Activated T-helper 17 cell treated with anti-CD3 and anti-CD28 coated beads, Interleukin-2, amount 50 U/mL, for 72 hours (primary cell): ENCODE measurements around the gene CRTC3. TPM values are rescaled to one million over a fixed set of nuclear protein-coding genes. Genes with fewer than 3 reads are reported as not detected.

Experiments
- ATAC-seq: fragments of 150-1000 bp; cut with Tn5 transposase; replicated peaks from 2 replicates; pipeline ENCODE4 v1.10.0; 2021; ENCODE audit warnings: mild to moderate bottlenecking, moderate library complexity
- H3K27ac Mint-ChIP-seq: one replicate; pipeline ENCODE4 v1.8.0; 2022; ENCODE audit warnings: mixed read lengths
- H3K27me3 Mint-ChIP-seq: one replicate; pipeline ENCODE4 v1.8.0; 2022; ENCODE audit warnings: mixed read lengths
- H3K36me3 Mint-ChIP-seq: one replicate; pipeline ENCODE4 v1.8.0; 2022; ENCODE audit warnings: low read depth, mild to moderate bottlenecking, mixed read lengths
- H3K4me1 Mint-ChIP-seq: one replicate; pipeline ENCODE4 v1.8.0; 2022; ENCODE audit warnings: mixed read lengths
- H3K4me3 Mint-ChIP-seq: one replicate; pipeline ENCODE4 v1.8.0; 2022; ENCODE audit warnings: mild to moderate bottlenecking, mixed read lengths
- H3K9me3 Mint-ChIP-seq: one replicate; pipeline ENCODE4 v1.8.0; 2022; ENCODE audit warnings: mixed read lengths
- total RNA-seq, 2 donors: library from RNA; stranded (reverse); gene quantifications; one replicate each; pipeline ENCODE4 v1.2.3, GENCODE V29; 2022

The CRTC3 gene
- total RNA-seq, 2 donors from 2014 or later, result 50.6 to 61.0 TPM

DNA sequence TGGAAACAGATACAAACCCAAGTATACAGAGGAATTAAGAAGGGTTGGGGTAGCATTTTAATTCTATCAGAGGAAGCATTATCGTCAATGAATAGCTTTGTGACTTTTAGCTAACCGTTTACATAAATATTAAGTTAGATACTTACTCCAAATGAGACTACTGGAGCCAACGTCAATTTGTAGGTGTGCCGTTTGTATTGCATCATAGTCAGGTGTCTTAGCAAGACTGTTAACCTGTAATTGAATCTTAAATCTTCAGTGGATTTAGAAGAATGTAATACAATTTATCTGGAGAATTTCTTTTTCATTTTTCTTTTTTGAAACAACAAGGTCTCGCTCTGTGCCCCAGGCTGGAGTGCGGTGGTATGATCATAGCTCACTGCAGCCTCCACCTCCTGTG, 55.1 kb downstream of the CRTC3 start:
- Mint-ChIP-seq H3K27me3 (no peaks in the 10 kb centered on the region), H3K27ac (no peak overlapping the region), H3K4me3 (no peak overlapping the region), H3K4me1 (peaks cover 37% of the 10 kb centered on the region), H3K9me3 (no peaks in the 10 kb centered on the region), H3K36me3 (peaks cover 32% of the 10 kb centered on the region)
- no peak for ATAC-seq

DNA sequence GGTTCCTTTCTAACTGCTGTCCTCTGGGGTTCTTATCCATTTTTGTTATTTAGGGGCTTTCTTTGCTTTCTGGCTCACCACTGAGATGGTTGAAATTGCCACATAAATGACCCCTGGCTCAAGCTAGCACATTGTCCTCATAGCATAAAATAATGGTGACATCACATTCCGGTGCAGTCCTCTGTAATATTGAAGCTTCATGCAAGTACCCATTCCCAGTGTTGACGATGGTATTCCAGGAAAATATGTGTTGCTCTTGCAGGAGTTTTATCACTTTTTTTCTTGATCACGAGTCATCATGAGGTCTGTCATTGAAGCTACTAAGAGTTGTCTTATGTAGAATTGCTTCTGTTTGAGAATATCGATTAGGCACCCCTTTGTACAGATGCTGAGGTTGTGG, 56.1 kb downstream of the CRTC3 start:
- Mint-ChIP-seq H3K9me3 (no peaks in the 10 kb centered on the region), H3K27ac (no peak overlapping the region), H3K4me1 (peaks cover 37% of the 10 kb centered on the region), H3K4me3 (no peak overlapping the region), H3K36me3 (peaks cover 32% of the 10 kb centered on the region), H3K27me3 (no peaks in the 10 kb centered on the region)
- no peak for ATAC-seq

DNA sequence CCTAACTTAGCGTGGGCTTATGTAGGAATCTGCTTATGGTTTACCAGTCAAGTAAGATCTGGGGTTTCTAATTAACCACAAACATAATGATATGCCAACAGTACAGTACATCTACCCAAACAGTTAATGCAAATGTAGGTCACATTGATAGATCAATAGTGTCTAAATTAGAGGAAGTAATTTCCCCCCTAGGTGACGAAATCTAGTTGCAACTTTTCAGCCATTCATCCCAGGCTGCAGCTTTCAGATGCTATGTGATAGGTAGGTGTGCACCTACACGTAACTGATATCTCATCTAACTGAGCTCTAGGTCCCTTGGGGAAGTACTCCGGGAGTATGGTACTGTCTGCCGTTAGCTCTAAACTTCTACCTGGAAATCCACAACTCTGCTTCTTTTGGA, 57.2 kb downstream of the CRTC3 start:
- Mint-ChIP-seq H3K4me3 (peak overlapping the region; percentile 50), H3K27me3 (no peaks in the 10 kb centered on the region), H3K9me3 (no peaks in the 10 kb centered on the region), H3K4me1 (peaks cover 30% of the 10 kb centered on the region), H3K36me3 (peaks cover 27% of the 10 kb centered on the region), H3K27ac (peak overlapping the region; percentile 77)
- peak; percentile 68 for ATAC-seq

DNA sequence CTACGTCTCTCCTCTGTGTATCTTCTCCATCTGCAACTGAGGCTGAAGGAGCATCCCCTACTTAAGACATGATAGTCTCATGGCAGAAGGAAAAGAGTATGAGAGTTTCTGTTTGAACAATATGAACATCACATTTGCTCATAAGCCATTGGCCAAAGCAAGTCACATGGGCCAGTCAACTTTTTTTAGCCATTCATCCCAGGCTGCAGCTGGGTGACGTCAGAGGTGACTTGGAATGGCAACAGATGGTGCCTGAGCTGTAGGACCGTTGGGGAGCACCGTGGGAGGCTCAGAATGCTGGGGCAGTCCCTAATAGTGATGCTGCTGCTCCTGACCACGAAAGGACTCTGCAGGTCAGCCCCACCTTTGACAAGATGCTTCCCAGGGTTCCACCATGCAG, 58.7 kb downstream of the CRTC3 start:
- Mint-ChIP-seq H3K27me3 (no peaks in the 10 kb centered on the region), H3K9me3 (no peaks in the 10 kb centered on the region), H3K4me1 (peaks cover 35% of the 10 kb centered on the region), H3K36me3 (peaks cover 30% of the 10 kb centered on the region), H3K27ac (peak overlapping the region; percentile 29), H3K4me3 (peak overlapping the region; percentile 54)
- ATAC-seq, result peak; percentile 64

DNA sequence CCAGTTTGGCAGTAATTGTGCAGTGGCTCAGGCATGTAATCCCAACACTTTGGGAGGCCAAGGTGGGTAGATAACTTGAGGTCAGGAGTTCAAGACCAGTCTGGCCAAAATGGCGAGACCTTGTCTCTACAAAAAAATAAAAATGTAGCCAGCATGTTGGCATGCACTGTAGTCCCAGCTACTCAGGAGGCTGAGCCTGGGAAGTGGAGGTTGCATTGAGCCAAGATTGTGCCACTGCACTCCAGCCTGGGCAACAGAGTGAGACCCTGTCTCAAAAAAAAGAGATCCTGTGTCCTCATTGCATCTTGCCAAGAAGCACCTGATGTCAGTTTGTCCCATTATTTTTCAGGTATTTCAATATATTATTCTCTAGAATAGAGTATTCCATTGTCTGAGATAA, 61.8 kb downstream of the CRTC3 start:
- Mint-ChIP-seq H3K9me3 (no peaks in the 10 kb centered on the region), H3K4me3 (no peak overlapping the region)

DNA sequence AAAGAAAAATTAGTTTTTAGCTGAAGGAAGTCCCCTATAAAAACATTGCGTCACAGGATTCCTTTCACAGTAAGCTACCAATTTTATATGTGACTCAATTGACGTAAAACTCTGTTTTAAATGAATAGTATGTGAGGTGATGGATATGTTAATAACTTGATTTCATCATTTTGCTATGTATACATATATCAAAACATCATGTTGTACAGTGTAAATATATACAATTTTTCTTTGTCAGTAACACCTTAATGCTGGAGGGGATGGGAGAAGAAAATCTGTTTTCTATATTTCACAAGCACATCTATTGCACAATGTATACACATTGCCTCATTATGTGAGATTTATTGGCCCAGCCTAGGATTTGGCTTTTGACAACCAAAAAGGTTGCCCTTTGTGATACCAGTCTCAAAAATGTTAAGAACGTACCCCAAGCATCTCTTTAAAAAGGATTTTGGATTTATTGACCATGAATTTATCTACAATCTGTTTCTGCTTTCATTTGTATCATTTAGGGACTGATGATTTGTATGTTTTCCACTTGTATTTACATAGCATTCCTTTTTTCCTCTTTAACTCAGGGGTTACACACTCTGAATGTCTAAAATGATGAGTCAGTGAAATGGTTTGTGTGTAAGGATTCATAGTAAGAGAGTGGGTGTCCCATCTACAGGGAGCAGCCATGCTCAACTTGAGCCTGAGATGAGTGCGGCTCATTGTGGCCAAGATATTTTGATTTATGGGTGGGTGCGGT, 62.6 kb downstream of the CRTC3 start:
- H3K36me3 Mint-ChIP-seq, result peaks cover 41% of the 10 kb centered on the region
- H3K27me3 Mint-ChIP-seq, result no peaks in the 10 kb centered on the region
- H3K9me3 Mint-ChIP-seq, result no peaks in the 10 kb centered on the region
- peaks cover 51% of the 10 kb centered on the region for H3K4me1 Mint-ChIP-seq
- H3K4me3 Mint-ChIP-seq, result peak overlapping the region; percentile 84
- peak overlapping the region; percentile 97 for H3K27ac Mint-ChIP-seq
- peak; percentile 50 for ATAC-seq

More for the DNA sequence above, 61.8 kb downstream of the CRTC3 start:
- H3K4me1 Mint-ChIP-seq, result peaks cover 53% of the 10 kb centered on the region
- ATAC-seq, result no peak
- H3K36me3 Mint-ChIP-seq, result peaks cover 41% of the 10 kb centered on the region
- no peaks in the 10 kb centered on the region for H3K27me3 Mint-ChIP-seq
- H3K27ac Mint-ChIP-seq, result peak overlapping the region; percentile 97

DNA sequence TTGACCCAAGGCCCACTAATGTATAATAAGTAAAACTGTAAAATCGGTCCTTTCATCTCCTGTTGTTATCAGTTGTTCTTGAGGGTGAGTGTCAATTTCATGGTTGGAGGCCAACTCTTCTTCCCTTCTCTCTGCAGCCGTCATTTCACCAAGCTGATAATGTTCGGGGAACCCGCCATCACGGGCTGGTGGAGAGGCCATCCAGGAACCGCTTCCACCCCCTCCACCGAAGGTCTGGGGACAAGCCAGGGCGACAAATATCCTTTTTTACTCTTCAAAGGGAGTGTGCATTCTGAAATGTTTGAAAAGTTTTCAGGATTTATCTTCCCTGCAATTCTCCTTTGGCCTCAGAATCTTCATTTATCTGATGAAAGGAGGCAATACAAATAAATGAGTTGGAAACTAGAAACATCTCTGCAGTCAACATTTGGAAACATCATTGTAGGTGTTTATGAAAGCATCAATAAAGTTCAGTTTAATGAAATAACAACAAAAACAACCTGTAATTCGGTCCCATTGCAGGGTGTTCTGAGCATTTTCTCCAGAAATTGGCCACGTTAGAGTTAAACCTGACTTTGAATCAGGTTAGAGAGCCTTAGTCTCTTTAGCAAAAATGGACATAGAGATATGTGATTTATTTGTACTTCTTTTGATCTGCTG, 63.9 kb downstream of the CRTC3 start:
- Mint-ChIP-seq H3K4me1 (peaks cover 56% of the 10 kb centered on the region), H3K27me3 (no peaks in the 10 kb centered on the region), H3K9me3 (no peaks in the 10 kb centered on the region), H3K36me3 (peaks cover 34% of the 10 kb centered on the region), H3K4me3 (peak overlapping the region; percentile 84), H3K27ac (peak overlapping the region; percentile 97)
- ATAC-seq, result no peak

DNA sequence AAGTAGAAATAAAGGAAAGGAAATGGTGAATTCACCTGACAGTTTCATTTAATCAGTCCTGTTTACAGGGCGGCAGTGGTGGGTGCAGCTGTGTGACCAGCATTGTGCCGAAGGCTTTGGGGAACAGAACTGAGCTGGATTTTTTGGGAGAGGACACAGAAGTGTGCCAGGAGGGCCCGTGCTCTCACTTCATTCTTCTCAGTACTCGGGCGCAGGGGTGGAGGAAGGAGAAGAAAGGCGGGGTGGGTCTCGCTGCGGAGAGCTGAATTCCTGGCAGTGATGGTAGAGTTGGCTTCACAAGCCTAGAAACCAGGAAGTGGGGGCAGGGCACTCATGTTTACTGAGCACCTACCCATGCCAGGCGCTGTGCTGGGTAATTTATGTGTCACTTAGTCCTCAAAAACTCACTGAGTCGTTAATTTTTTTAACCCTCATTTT, 64.6 kb downstream of the CRTC3 start:
- Mint-ChIP-seq H3K9me3 (no peaks in the 10 kb centered on the region), H3K27me3 (no peaks in the 10 kb centered on the region), H3K27ac (peak overlapping the region; percentile 97), H3K36me3 (peaks cover 29% of the 10 kb centered on the region), H3K4me3 (peak overlapping the region; percentile 84), H3K4me1 (peaks cover 56% of the 10 kb centered on the region)
- peak; percentile 89 for ATAC-seq

DNA sequence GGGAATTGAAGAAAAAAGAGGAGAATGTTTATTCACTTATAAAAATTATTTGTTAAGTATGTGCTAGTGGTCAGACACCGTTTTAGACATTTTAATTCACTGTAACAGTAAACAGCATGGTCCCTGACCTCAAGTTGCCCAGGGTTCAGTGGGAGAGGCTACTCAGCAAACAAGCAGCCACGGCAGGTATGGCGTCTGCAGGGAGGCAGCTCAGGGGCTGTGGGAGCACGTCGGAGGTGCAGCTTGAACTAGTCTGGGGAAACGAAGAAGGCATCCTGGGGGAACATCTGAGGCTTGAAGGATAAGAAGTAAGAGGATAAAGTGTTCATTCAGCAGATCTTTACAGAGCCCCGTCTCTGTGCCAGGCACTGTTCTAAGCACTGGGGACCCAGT, 66.0 kb downstream of the CRTC3 start:
- H3K36me3 Mint-ChIP-seq, result peaks cover 33% of the 10 kb centered on the region
- H3K27ac Mint-ChIP-seq, result peak overlapping the region; percentile 93
- ATAC-seq, result no peak
- H3K9me3 Mint-ChIP-seq, result no peaks in the 10 kb centered on the region
- H3K27me3 Mint-ChIP-seq, result no peaks in the 10 kb centered on the region
- H3K4me3 Mint-ChIP-seq, result peak overlapping the region; percentile 84
- H3K4me1 Mint-ChIP-seq, result peaks cover 56% of the 10 kb centered on the region

DNA sequence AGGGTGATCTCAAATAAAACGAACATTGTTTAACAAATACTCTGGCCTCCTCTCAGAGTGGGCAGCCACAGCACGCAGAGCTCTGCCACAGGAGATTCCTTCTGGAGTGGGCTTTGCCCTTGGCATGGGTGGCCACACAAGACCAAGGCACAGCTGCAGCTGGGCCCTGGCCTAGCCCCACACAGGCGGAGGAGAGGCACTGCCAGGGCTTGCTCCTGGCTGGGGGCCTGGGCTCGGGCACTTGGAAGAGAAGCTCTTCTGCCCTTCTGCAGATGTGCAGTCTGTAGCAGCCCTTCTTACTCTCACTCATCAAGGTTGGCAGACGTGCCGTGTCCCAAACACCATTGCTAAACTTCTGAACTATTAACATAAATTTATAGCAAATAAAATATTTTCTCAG, 67.2 kb downstream of the CRTC3 start:
- peak overlapping the region; percentile 84 for H3K4me3 Mint-ChIP-seq
- peaks cover 56% of the 10 kb centered on the region for H3K4me1 Mint-ChIP-seq
- no peaks in the 10 kb centered on the region for H3K9me3 Mint-ChIP-seq
- ATAC-seq, result no peak
- peak overlapping the region; percentile 93 for H3K27ac Mint-ChIP-seq
- no peaks in the 10 kb centered on the region for H3K27me3 Mint-ChIP-seq
- peaks cover 37% of the 10 kb centered on the region for H3K36me3 Mint-ChIP-seq

DNA sequence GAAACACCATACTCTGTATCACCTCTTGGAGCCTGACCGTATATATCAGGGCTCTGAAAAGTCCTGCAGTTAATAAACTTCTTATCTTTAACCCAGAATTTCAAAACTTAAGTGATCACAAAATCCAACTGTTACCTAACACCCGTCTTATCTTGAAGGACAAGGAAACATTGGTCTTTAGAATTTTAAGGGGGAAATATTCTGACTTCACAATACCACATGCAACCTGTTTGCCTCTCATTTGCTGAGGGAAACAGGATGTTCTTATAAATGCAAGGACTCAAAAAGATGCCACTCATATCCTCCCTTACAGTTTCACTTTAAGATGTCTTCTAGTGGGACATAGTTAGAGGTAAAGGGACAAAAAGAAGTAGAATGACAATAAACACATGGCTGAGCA, 67.9 kb downstream of the CRTC3 start:
- Mint-ChIP-seq H3K4me3 (peak overlapping the region; percentile 84), H3K27ac (peak overlapping the region; percentile 93), H3K9me3 (no peaks in the 10 kb centered on the region), H3K4me1 (peaks cover 50% of the 10 kb centered on the region), H3K27me3 (no peaks in the 10 kb centered on the region), H3K36me3 (peaks cover 37% of the 10 kb centered on the region)
- peak; percentile 55 for ATAC-seq

DNA sequence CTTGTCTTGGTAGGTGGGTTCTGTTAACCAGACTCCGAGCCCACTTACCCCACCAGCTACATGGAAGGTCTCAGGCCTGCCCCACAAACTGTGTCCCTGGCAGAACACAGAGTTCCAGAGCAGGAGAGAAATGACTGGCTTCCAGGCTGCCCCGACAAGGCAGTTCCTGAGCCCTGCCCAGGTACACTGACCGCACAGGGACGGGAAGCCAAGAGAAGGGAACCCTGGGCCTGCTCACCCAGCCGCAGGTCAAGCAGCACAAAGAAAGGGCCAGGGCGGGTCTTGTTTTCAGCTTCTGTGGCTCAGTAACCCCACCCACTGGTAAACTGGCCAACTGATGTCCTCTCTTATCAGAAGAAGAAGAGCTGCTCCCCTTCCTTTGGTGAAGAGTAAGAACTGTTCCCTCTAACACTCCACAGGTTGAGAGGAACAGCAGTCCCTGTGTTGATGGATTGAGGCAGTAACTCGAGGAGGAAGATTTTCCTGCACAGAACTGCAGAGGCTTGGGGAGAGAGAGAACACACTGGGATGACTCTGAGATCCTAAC, 68.4 kb downstream of the CRTC3 start:
- no peaks in the 10 kb centered on the region for H3K9me3 Mint-ChIP-seq
- peaks cover 36% of the 10 kb centered on the region for H3K36me3 Mint-ChIP-seq
- peak overlapping the region; percentile 93 for H3K27ac Mint-ChIP-seq
- peak overlapping the region; percentile 84 for H3K4me3 Mint-ChIP-seq
- no peaks in the 10 kb centered on the region for H3K27me3 Mint-ChIP-seq
- peaks cover 48% of the 10 kb centered on the region for H3K4me1 Mint-ChIP-seq
- ATAC-seq, result peak; percentile 17

DNA sequence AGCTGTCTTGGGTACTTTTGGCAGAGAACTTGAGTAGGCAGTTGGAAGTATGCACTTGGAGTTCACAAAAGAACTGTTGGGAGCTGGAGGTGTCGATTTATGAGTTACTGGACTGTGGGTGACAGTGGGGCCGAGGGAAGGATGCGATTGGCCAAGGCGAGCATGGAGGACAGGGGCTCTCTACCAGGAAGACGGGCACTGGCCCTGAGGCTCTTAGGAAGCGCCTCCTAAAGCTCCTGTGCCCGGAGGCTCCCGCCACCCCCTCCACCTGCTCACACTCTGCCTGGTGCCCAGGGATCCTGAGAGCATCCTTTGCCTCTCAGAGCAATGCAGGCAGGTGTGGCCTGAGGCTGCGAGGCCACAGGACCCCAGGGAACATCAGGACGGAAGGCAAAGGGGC, 69.0 kb downstream of the CRTC3 start:
- H3K4me3 Mint-ChIP-seq, result peak overlapping the region; percentile 84
- peaks cover 44% of the 10 kb centered on the region for H3K4me1 Mint-ChIP-seq
- no peaks in the 10 kb centered on the region for H3K9me3 Mint-ChIP-seq
- peaks cover 39% of the 10 kb centered on the region for H3K36me3 Mint-ChIP-seq
- H3K27me3 Mint-ChIP-seq, result no peaks in the 10 kb centered on the region
- peak overlapping the region; percentile 93 for H3K27ac Mint-ChIP-seq
- no peak for ATAC-seq

DNA sequence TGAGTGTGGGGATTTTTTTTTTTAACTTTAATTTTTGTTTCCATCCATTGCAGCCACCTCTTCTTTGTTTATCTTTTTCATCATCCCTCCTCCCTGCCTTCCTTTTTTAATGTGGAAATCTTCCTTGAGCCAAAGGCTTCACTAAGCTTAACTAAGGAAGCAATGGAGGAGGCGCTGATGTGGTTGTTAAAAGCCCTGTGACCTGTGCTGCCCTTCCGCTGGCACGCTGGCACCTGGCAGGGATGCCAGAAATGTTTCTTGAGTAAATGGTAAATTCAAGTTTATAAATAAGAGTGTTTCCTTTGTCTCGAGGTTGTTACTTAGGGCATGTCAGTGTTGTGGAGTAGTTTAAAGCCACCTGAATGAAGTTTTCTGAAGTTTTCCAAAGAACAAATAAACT, 69.4 kb downstream of the CRTC3 start:
- Mint-ChIP-seq H3K27ac (peak overlapping the region; percentile 93), H3K36me3 (peaks cover 42% of the 10 kb centered on the region), H3K4me1 (peaks cover 44% of the 10 kb centered on the region), H3K4me3 (peak overlapping the region; percentile 84), H3K9me3 (no peaks in the 10 kb centered on the region), H3K27me3 (no peaks in the 10 kb centered on the region)
- no peak for ATAC-seq

DNA sequence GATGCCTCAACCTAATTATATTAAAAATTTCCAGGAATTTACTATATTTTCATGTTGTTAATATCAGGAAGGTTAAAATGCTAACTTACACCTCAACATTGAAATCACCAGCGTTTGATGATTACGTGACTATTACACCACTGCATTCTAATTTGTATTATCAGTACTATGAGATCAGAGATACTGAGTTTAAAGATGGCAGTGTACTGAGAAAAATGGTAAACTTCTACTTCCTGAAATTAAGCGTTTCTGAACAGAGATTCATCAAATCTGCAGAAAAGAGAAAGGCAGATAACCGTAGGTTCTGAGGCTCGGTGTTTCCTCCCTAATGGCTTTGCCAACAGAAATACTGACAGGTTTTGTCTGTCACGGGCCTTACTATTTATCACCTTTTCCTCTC, 69.9 kb downstream of the CRTC3 start:
- Mint-ChIP-seq H3K36me3 (peaks cover 44% of the 10 kb centered on the region), H3K4me1 (peaks cover 47% of the 10 kb centered on the region), H3K4me3 (peak overlapping the region; percentile 84), H3K9me3 (no peaks in the 10 kb centered on the region), H3K27ac (peak overlapping the region; percentile 93), H3K27me3 (no peaks in the 10 kb centered on the region)
- ATAC-seq, result no peak
